Measurements from ENCODE around the gene YEATS2. TPM values are rescaled to one million over a fixed set of nuclear protein-coding genes. Genes with fewer than 3 reads are reported as not detected.

Gene YEATS2
- total and polyA plus RNA-seq, 2 donors (not counting 3 experiments of a cell fraction or from before 2014, with no cell fraction given): 30.2 to 59.9 TPM

DNA sequence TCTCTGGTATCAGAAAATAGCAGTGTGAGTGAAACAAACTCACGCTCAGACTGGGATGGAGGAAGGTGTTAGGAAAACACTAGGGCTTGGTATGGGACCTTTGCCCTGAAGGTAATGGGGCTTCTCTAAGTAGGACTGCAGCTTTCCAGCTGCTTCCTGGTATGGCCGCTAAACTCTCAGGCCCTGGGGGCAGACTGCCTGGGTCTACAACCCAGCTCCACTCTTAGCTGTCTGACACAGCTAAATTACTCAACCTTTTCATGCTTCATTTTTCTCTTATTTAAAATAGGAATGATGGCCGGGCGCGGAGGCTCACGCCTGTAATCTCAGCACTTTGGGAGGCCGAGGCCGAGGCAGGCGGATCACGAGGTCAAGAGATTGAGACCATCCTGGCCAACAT lies 5.2 kb upstream of the YEATS2 start:
- Histone ChIP-seq H3K36me3 (ENCODE audit: control insufficient read depth in 2 of 2, extremely low read depth in 1 of 2, insufficient read depth in 2 of 2, low read length in 2 of 2) (no peaks in the 10 kb centered on the region), H3K79me2 (ENCODE audit: control insufficient read depth, insufficient read depth, low read length) (no peaks in the 10 kb centered on the region), H3K27ac (ENCODE audit: insufficient read depth, low read depth, low read length) (no peak overlapping the region), H3K9ac (replicated peaks; ENCODE audit: extremely low read depth, insufficient read depth, low read length) (no peak overlapping the region), H3K27me3 (ENCODE audit: control insufficient read depth in 2 of 2, insufficient read depth in 2 of 2, low read length in 2 of 2) (no peaks in the 10 kb centered on the region), H2AFZ (ENCODE audit: low read depth, low read length) (no peak overlapping the region), H3K4me2 (ENCODE audit: insufficient read depth, low read length) (no peak overlapping the region), H3K4me3 (replicated peaks in 1 of 3; ENCODE audit: insufficient read depth in 1 of 3, low read depth in 1 of 3, low read length in 3 of 3) (no peak overlapping the region), H4K20me1 (replicated peaks; ENCODE audit: control insufficient read depth, extremely low read depth, insufficient read depth, low read length) (no peaks in the 10 kb centered on the region), H3K9me3 (replicated peaks; ENCODE audit: control insufficient read depth, insufficient read depth, low read length) (no peaks in the 10 kb centered on the region), H3K4me1 (ENCODE audit: control insufficient read depth, extremely low read depth, insufficient read depth, low read length) (no peaks in the 10 kb centered on the region), H3K9me1 (replicated peaks; ENCODE audit: control insufficient read depth, extremely low read depth, insufficient read depth, low read length) (no peaks in the 10 kb centered on the region)
- ChIA-PET POLR2A (interaction anchor here (0.6 kb wide), 1 partner anchor 159 kb away, joined by 3 read pairs; no protein-coding TSS in a partner anchor), CTCF (interaction anchor here (1.4 kb wide), 1 partner anchor 42 kb away, joined by 3 read pairs; no protein-coding TSS in a partner anchor)
- intact Hi-C loops (cut with micrococcal nuclease): no loop called here
- dilution Hi-C loops (cut with MboI; ENCODE audit: extremely low pct_ligation_motif_present, low sequenced_read_pairs): no loop called here
- FAIRE-seq (no peak), DNase-seq (ENCODE audit: low read depth, low spot score) (no peak)
- BruUV-seq (replicated peaks): no TSS peak
- TF ChIP-seq FOS (IDR thresholded peaks at IDR 0.05; ENCODE audit: borderline replicate concordance, insufficient read depth, low read length) (no peak), MYC (IDR thresholded peaks at IDR 0.05; ENCODE audit: low read depth, low read length) (no peak), GATA2 (IDR thresholded peaks at IDR 0.05; ENCODE audit: insufficient read depth, insufficient read length, low read depth, low read length) (no peak), EZH2 (IDR thresholded peaks at IDR 0.05; ENCODE audit: borderline replicate concordance, low read depth, low read length, severe bottlenecking) (no peak), POLR2AphosphoS5 (IDR thresholded peaks at IDR 0.05; ENCODE audit: insufficient read depth, low read depth, low read length) (no peak), JUN (IDR thresholded peaks at IDR 0.05; ENCODE audit: borderline replicate concordance, insufficient read depth, insufficient read length, low read depth) (no peak), MAX (IDR thresholded peaks at IDR 0.05; ENCODE audit: insufficient read depth, insufficient read length) (no peak), POLR2A (IDR thresholded peaks at IDR 0.05; ENCODE audit: low read depth, low read length) (no peak)
- TF ChIP-seq, protein P1, sequence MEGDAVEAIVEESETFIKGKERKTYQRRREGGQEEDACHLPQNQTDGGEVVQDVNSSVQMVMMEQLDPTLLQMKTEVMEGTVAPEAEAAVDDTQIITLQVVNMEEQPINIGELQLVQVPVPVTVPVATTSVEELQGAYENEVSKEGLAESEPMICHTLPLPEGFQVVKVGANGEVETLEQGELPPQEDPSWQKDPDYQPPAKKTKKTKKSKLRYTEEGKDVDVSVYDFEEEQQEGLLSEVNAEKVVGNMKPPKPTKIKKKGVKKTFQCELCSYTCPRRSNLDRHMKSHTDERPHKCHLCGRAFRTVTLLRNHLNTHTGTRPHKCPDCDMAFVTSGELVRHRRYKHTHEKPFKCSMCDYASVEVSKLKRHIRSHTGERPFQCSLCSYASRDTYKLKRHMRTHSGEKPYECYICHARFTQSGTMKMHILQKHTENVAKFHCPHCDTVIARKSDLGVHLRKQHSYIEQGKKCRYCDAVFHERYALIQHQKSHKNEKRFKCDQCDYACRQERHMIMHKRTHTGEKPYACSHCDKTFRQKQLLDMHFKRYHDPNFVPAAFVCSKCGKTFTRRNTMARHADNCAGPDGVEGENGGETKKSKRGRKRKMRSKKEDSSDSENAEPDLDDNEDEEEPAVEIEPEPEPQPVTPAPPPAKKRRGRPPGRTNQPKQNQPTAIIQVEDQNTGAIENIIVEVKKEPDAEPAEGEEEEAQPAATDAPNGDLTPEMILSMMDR (IDR thresholded peaks at IDR 0.05; ENCODE audit: extremely low read depth in 1 of 2, insufficient read depth in 1 of 2, low read depth in 1 of 2, low read length in 2 of 2): no peak
